Gastrocnemius medialis (tissue), 4 donors: ENCODE results near the gene SP3. TPM values are rescaled to one million over a fixed set of nuclear protein-coding genes. Genes with fewer than 3 reads are reported as not detected.

Experiments
- ATAC-seq, 2 donors: fragments of 150-250 bp; one replicate each; pipeline ENCODE4 v1.9.1; 2016
- DNase-seq, 2 donors: peaks; one replicate each; pipeline ENCODE4 v3.0.0-alpha.2; 2019
- H3K27ac ChIP-seq, 4 donors: fragments of 200-600 bp; sonication (generic); 1 replicate in 1 of 4; 2 replicates in 3 of 4; pipeline ENCODE4 v1.5.1; 2016 to 2018; ENCODE audit warnings: mild to moderate bottlenecking in 2 of 4, moderate library complexity in 1 of 4
- H3K27me3 ChIP-seq, 3 donors: fragments of 200-600 bp; sonication (generic) in 2 of 3; 1 replicate in 1 of 3; 2 replicates in 2 of 3; pipeline versions ENCODE4 v1.5.1 to v1.6.0; 2016 to 2019; ENCODE audit warnings: mild to moderate bottlenecking in 1 of 3, moderate library complexity in 1 of 3
- H3K36me3 ChIP-seq, 2 donors: fragments of 200-600 bp; sonication (generic) in 1 of 2; one replicate each; pipeline ENCODE4 v1.5.1; 2017 to 2018
- H3K4me1 ChIP-seq, 2 donors: fragments of 200-600 bp; sonication (generic) in 1 of 2; one replicate each; pipeline ENCODE4 v1.5.1; 2016 to 2017; ENCODE audit warnings: mild to moderate bottlenecking in 2 of 2
- H3K4me3 ChIP-seq, 4 donors: fragments of 200-600 bp; sonication (generic) in 3 of 4; 1 replicate in 1 of 4; 2 replicates in 3 of 4; pipeline ENCODE4 v1.5.1; 2016 to 2019; ENCODE audit warnings: mild to moderate bottlenecking in 2 of 4
- H3K9me3 ChIP-seq, 3 donors: fragments of 200-600 bp; sonication (generic) in 2 of 3; 1 replicate in 1 of 3; 2 replicates in 2 of 3; pipeline ENCODE4 v1.5.1; 2016 to 2019
- POLR2A ChIP-seq, 2 donors: fragments of 450-650 bp; IDR thresholded peaks; one replicate each; pipeline ENCODE4 v1.6.1; 2017; ENCODE audit warnings: antibody characterized with exemption in 2 of 2, mild to moderate bottlenecking in 2 of 2, moderate library complexity in 2 of 2
- in situ Hi-C, 4 donors: fragments of 200-750 bp; cut with MboI; loops; one replicate each; pipeline versions ENCODE4 v1.15.0 to v1.8.0; 2017; ENCODE audit warnings: low sequenced_read_pairs in 4 of 4
- intact Hi-C: fragments of 100-400 bp; cut with DNase I; formaldehyde crosslinking; loops from one replicate; pipeline ENCODE4 v1.15.1; 2023; ENCODE audit warnings: low total_unique reads
- total RNA-seq, 4 donors: library from RNA; depleted of rRNA; stranded (reverse); fragments of >200 nt; gene quantifications; one replicate each; pipeline versions ENCODE4 v1.1.0 to v1.2.3, GENCODE V29; 2016
- TF ChIP-seq, protein P1 (sequence below), 5 experiments: fragments of 450-650 bp in 3 of 5; fragments of 200-600 bp in 2 of 5; sonication (generic) in 2 of 5; IDR thresholded peaks in 4 of 5; conservative IDR thresholded peaks in 1 of 5; 1 replicate in 4 of 5; 2 replicates in 1 of 5; pipeline ENCODE4 v1.5.1; 2016 to 2019; ENCODE audit warnings: antibody characterized with exemption in 5 of 5, mild to moderate bottlenecking in 3 of 5, moderate library complexity in 3 of 5

The SP3 gene
- 10 to 100 TPM; 47.9 to 68.9 (median 58.7) TPM for total RNA-seq

- peak; percentile 97 for DNase-seq
- Histone ChIP-seq H3K9me3 (no peaks in the 10 kb centered on the region), H3K4me3 (peak within 1 kb of the TSS; percentile 92 to 98 (median 94)), H3K4me1 (peaks cover 32 to 35% of the 10 kb centered on the region in 2 donors), H3K27me3 (no peaks in the 10 kb centered on the region), H3K36me3 (peaks cover 0 to 6% of the 10 kb centered on the region in 2 donors), H3K27ac (peak within 1 kb of the TSS; percentile 98 to 100 (median 98))
- intact Hi-C loops: loop anchor here (1.0 to 2.0 kb wide), 4 partner anchors 39 to 75 kb away; no protein-coding TSS in a partner anchor
- peak; percentile 78 to 80 for ATAC-seq
- in situ Hi-C loops: loop anchor here in 1 of 4 donors (10.0 kb wide), 1 partner anchor 69 kb away; no protein-coding TSS in a partner anchor
- TF ChIP-seq POLR2A (IDR thresholded peaks at IDR 0.05): peak; percentile 91 to 95
- TF ChIP-seq, protein P1, sequence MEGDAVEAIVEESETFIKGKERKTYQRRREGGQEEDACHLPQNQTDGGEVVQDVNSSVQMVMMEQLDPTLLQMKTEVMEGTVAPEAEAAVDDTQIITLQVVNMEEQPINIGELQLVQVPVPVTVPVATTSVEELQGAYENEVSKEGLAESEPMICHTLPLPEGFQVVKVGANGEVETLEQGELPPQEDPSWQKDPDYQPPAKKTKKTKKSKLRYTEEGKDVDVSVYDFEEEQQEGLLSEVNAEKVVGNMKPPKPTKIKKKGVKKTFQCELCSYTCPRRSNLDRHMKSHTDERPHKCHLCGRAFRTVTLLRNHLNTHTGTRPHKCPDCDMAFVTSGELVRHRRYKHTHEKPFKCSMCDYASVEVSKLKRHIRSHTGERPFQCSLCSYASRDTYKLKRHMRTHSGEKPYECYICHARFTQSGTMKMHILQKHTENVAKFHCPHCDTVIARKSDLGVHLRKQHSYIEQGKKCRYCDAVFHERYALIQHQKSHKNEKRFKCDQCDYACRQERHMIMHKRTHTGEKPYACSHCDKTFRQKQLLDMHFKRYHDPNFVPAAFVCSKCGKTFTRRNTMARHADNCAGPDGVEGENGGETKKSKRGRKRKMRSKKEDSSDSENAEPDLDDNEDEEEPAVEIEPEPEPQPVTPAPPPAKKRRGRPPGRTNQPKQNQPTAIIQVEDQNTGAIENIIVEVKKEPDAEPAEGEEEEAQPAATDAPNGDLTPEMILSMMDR (IDR thresholded peaks at IDR 0.05 in 4 of 5, conservative IDR thresholded peaks at IDR 0.05 in 1 of 5): peak in 3 of 5 experiments; percentile 7 to 18 (median 16)
Observed at GRCh38 chr2:173965372-173966025, at the start of gene SP3. Gene SP3 (minus strand): TSS chr2:173965373. CDS start chr2:173965171, 202 bp downstream.

- ATAC-seq (no peak), DNase-seq (no peak)
- H3K27me3 ChIP-seq: no peaks in the 10 kb centered on the region
- peaks cover 9 to 19% of the 10 kb centered on the region in 2 donors for H3K4me1 ChIP-seq
- no peaks in the 10 kb centered on the region for H3K9me3 ChIP-seq
- H3K4me3 ChIP-seq: no peak overlapping the region
- intact Hi-C loops: no loop called here
- in situ Hi-C loops: loop anchor here in 2 of 4 donors (25.0 kb wide), 2 partner anchors 802 to 977 kb away; no protein-coding TSS in a partner anchor
- peak overlapping the region; percentile 39 to 87 (median 80) for H3K27ac ChIP-seq
- TF ChIP-seq, protein P1 (IDR thresholded peaks at IDR 0.05 in 4 of 5, conservative IDR thresholded peaks at IDR 0.05 in 1 of 5): no peak
- no peak for TF ChIP-seq POLR2A (IDR thresholded peaks at IDR 0.05)
- H3K36me3 ChIP-seq: no peaks in the 10 kb centered on the region
Observed at GRCh38 chr2:174014699-174015070, 49.5 kb upstream of the SP3 start.

GRCh38 chr2:174014011-174014698 is 49.0 kb upstream of the SP3 start:
- ATAC-seq: peak; percentile 28 to 32
- intact Hi-C loops (no loop called here), in situ Hi-C loops (loop anchor here in 2 of 4 donors (25.0 kb wide), 2 partner anchors 802 to 977 kb away; no protein-coding TSS in a partner anchor)
- Histone ChIP-seq H3K9me3 (no peaks in the 10 kb centered on the region), H3K27me3 (no peaks in the 10 kb centered on the region), H3K4me3 (no peak overlapping the region), H3K36me3 (no peaks in the 10 kb centered on the region), H3K4me1 (peaks cover 9 to 19% of the 10 kb centered on the region in 2 donors), H3K27ac (peak overlapping the region; percentile 78 to 87 (median 80))
- peak in 1 of 2 donors; percentile 39 for DNase-seq
- TF ChIP-seq, protein P1 (IDR thresholded peaks at IDR 0.05 in 4 of 5, conservative IDR thresholded peaks at IDR 0.05 in 1 of 5): no peak
- no peak for TF ChIP-seq POLR2A (IDR thresholded peaks at IDR 0.05)

DNA sequence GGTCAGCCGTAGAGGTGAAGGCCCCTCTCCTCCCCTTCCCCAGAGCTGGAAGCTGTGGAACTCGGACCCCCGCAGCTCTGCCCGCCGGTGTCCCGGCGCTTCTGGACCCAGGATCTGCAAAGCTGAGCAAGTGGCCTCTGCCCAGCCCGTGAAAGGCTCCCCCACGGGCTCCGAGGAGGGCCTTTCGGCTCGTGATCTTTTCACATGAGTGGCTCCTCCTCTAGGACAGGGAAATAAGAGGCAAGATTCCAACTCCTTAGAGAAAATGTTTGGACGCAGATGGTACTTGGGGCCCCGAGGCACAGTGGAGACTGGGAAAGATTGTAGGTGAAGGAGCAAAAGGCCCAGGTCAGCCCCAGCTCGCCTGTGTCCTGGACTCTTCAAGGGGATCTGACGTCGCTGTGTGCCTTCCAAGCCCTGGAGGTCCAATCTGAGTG is 48.2 kb upstream of the SP3 start:
- H3K27ac ChIP-seq: peak overlapping the region; percentile 78 to 87 (median 80)
- no peaks in the 10 kb centered on the region for H3K36me3 ChIP-seq
- H3K4me1 ChIP-seq: peaks cover 9 to 19% of the 10 kb centered on the region in 2 donors
- H3K9me3 ChIP-seq: no peaks in the 10 kb centered on the region
- H3K27me3 ChIP-seq: no peaks in the 10 kb centered on the region
- TF ChIP-seq, protein P1 (IDR thresholded peaks at IDR 0.05 in 4 of 5, conservative IDR thresholded peaks at IDR 0.05 in 1 of 5): no peak
- TF ChIP-seq POLR2A (IDR thresholded peaks at IDR 0.05): no peak
- peak in 1 of 2 donors; percentile 52 for DNase-seq
- in situ Hi-C loops (loop anchor here in 2 of 4 donors (25.0 kb wide), 2 partner anchors 801 to 976 kb away; no protein-coding TSS in a partner anchor), intact Hi-C loops (no loop called here)
- H3K4me3 ChIP-seq: peak overlapping the region; percentile 48 to 60 (median 56)
- peak; percentile 37 to 62 for ATAC-seq
